Astrocyte (in vitro differentiated cells and primary cell): ENCODE measurements around the gene NPTXR. TPM values are rescaled to one million over a fixed set of nuclear protein-coding genes. Genes with fewer than 3 reads are reported as not detected.
A peak's percentile ranks its signal among the peaks of the same experiment; 100 is the strongest.

Experiments used
- DNase-seq: peaks from one replicate; pipeline ENCODE4 v3.0.0-alpha.2; 2010; ENCODE audit warnings: low read depth
- FAIRE-seq: peaks from 2 replicates; lab custom pipeline; 2011; peaks lifted over from hg19 to GRCh38; lab: Jason Lieb, UNC
- H2AFZ ChIP-seq: 2 replicates; pipeline ENCODE4 v1.6.0; 2012; ENCODE audit warnings: low read depth, low read length, inconsistent platforms
- H3K27ac ChIP-seq: 2 replicates; pipeline ENCODE4 v1.5.1; 2011; ENCODE audit warnings: low read depth, low read length, inconsistent platforms
- H3K27me3 ChIP-seq: 2 replicates; pipeline ENCODE4 v1.6.0; 2011; ENCODE audit warnings: low read length, inconsistent platforms; ENCODE audit not compliant: insufficient read depth
- H3K36me3 ChIP-seq: 2 replicates; pipeline ENCODE4 v1.5.1; 2011; ENCODE audit warnings: low read length, inconsistent platforms; ENCODE audit not compliant: insufficient read depth
- H3K4me1 ChIP-seq: 2 replicates; pipeline ENCODE4 v1.5.1; 2011; ENCODE audit warnings: low read length, inconsistent platforms; ENCODE audit not compliant: insufficient read depth
- H3K4me2 ChIP-seq: 2 replicates; pipeline ENCODE4 v1.6.0; 2012; ENCODE audit warnings: low read length, inconsistent platforms
- H3K4me3 ChIP-seq: 2 replicates; pipeline ENCODE4 v1.5.1; 2011; ENCODE audit warnings: low read depth, mild to moderate bottlenecking, low read length, inconsistent platforms; ENCODE audit not compliant: insufficient read depth
- H3K79me2 ChIP-seq: 2 replicates; pipeline ENCODE4 v1.6.0; 2012; ENCODE audit warnings: mild to moderate bottlenecking, low read length, inconsistent platforms; ENCODE audit not compliant: insufficient read depth
- H3K9ac ChIP-seq: 2 replicates; pipeline ENCODE4 v1.6.0; 2012; ENCODE audit warnings: mild to moderate bottlenecking, low read length, inconsistent platforms
- H3K9me3 ChIP-seq: 2 replicates; pipeline ENCODE4 v1.5.1; 2012; ENCODE audit warnings: low read depth, mild to moderate bottlenecking, low read length, inconsistent platforms; ENCODE audit not compliant: insufficient read depth
- H4K20me1 ChIP-seq: 2 replicates; pipeline ENCODE4 v1.6.0; 2012; ENCODE audit warnings: low read length, inconsistent platforms; ENCODE audit not compliant: insufficient read depth
- H3K27ac Mint-ChIP-seq: one replicate; pipeline ENCODE4 v1.8.0; 2021; ENCODE audit warnings: mild to moderate bottlenecking, mixed read lengths; ENCODE audit not compliant: unreplicated experiment
- H3K27me3 Mint-ChIP-seq: one replicate; pipeline ENCODE4 v1.8.0; 2021; ENCODE audit warnings: low read depth, mixed read lengths; ENCODE audit not compliant: unreplicated experiment
- H3K36me3 Mint-ChIP-seq: one replicate; pipeline ENCODE4 v1.8.0; 2021; ENCODE audit warnings: low read depth, mixed read lengths; ENCODE audit not compliant: unreplicated experiment
- H3K4me1 Mint-ChIP-seq: one replicate; pipeline ENCODE4 v1.8.0; 2021; ENCODE audit warnings: low read depth, mixed read lengths; ENCODE audit not compliant: unreplicated experiment
- H3K4me3 Mint-ChIP-seq: one replicate; pipeline ENCODE4 v1.8.0; 2021; ENCODE audit warnings: mild to moderate bottlenecking, moderate library complexity, mixed read lengths; ENCODE audit not compliant: unreplicated experiment
- H3K9me3 Mint-ChIP-seq: one replicate; pipeline ENCODE4 v1.8.0; 2021; ENCODE audit warnings: mild to moderate bottlenecking, mixed read lengths; ENCODE audit not compliant: unreplicated experiment
- CTCF ChIP-seq: IDR thresholded peaks from 2 replicates; pipeline ENCODE4 v1.5.1; 2011; ENCODE audit warnings: low read depth, mild to moderate bottlenecking, inconsistent platforms, low read length, moderate library complexity; ENCODE audit not compliant: insufficient read depth
- EZH2 ChIP-seq: IDR thresholded peaks from 2 replicates; pipeline ENCODE4 v1.6.1; 2012; ENCODE audit warnings: mild to moderate bottlenecking, low read length, inconsistent platforms; ENCODE audit not compliant: insufficient read depth
- total RNA-seq: library from RNA; stranded (reverse); gene quantifications from 2 replicates; pipeline ENCODE4 v1.2.1, GENCODE V29; 2021

Gene NPTXR
- total RNA-seq, 1 donor from 2014 or later = 5.4 TPM

DNA sequence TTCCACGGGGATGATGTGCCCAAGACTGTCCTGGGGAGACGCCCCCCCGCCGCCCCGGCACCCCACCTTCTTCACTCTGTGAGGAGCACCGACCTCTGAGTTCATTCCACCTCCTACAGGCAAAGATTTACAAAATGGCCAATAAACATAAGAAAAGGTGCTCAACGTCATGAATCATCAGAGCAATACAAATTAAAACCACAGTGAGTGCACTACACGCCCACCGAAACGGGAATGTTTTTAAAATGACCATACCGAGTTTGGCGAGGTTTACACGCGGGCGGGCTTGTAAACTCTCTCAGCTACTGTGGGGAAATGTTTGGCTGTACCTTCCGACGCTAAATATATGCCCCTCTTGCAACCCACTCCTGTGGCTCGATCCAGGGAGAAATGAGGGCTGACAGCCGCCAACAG is 7.9 kb downstream of the NPTXR start:
- Mint-ChIP-seq H3K4me3 (no peak overlapping the region), H3K27ac (no peak overlapping the region), H3K4me1 (peaks cover 5% of the 10 kb centered on the region), H3K36me3 (peaks cover 6% of the 10 kb centered on the region), H3K27me3 (peaks cover 47% of the 10 kb centered on the region), H3K9me3 (no peaks in the 10 kb centered on the region)
- Histone ChIP-seq H3K27ac (no peak overlapping the region), H3K9me3 (no peaks in the 10 kb centered on the region), H2AFZ (peak overlapping the region; percentile 47), H3K4me1 (peaks cover 13% of the 10 kb centered on the region), H3K27me3 (peaks cover 3% of the 10 kb centered on the region), H3K4me2 (peak overlapping the region; percentile 79), H3K4me3 (peak overlapping the region; percentile 26), H3K36me3 (no peaks in the 10 kb centered on the region), H3K9ac (peak overlapping the region; percentile 22), H3K79me2 (no peaks in the 10 kb centered on the region), H4K20me1 (peaks cover 7% of the 10 kb centered on the region)
- DNase-seq = peak; percentile 85
- TF ChIP-seq EZH2 = no peak
- no peak for TF ChIP-seq CTCF
- FAIRE-seq = no peak

GRCh38 chr22:38834991-38835390 is 8.8 kb downstream of the NPTXR start:
- H3K4me3 Mint-ChIP-seq = no peak overlapping the region

More at GRCh38 chr22:38834991-38835390, 8.8 kb downstream of the NPTXR start:
- Histone ChIP-seq H3K79me2 (no peaks in the 10 kb centered on the region), H2AFZ (no peak overlapping the region), H3K4me1 (peaks cover 13% of the 10 kb centered on the region), H3K9ac (no peak overlapping the region), H3K9me3 (no peaks in the 10 kb centered on the region), H3K4me2 (no peak overlapping the region), H3K4me3 (no peak overlapping the region), H4K20me1 (peaks cover under 1% of the 10 kb centered on the region), H3K27me3 (no peaks in the 10 kb centered on the region), H3K36me3 (no peaks in the 10 kb centered on the region), H3K27ac (no peak overlapping the region)
- no peak for DNase-seq
- peaks cover 5% of the 10 kb centered on the region for H3K4me1 Mint-ChIP-seq
- no peak for TF ChIP-seq CTCF
- TF ChIP-seq EZH2 = no peak
- peaks cover 38% of the 10 kb centered on the region for H3K27me3 Mint-ChIP-seq
- no peak overlapping the region for H3K27ac Mint-ChIP-seq
- H3K9me3 Mint-ChIP-seq = no peaks in the 10 kb centered on the region
- H3K36me3 Mint-ChIP-seq = peaks cover 6% of the 10 kb centered on the region
- no peak for FAIRE-seq
